Karpas-422 (cell line): ENCODE data around the gene BRAF. TPM values are rescaled to one million over a fixed set of nuclear protein-coding genes. Genes with fewer than 3 reads are reported as not detected.

Source experiments
- small RNA-seq: library from RNA; depleted of rRNA; stranded (forward); fragments of <200 nt; gene quantifications from one replicate; pipeline ENCODE3, GENCODE V24; 2014
- total RNA-seq: library from RNA; depleted of rRNA; stranded (reverse); fragments of >200 nt; shearing (Covaris generic); gene quantifications from 2 replicates; pipeline ENCODE4 v1.2.3, GENCODE V29; 2014; ENCODE audit warnings: low replicate concordance; rRNA removed

Gene BRAF
- total RNA-seq, 1 experiment from 2014 or later: 72.6 TPM

Small RNAs within 50 kb of the gene (small RNA-seq; reads per million reads assigned to genes)
- not detected for gene AC006006.1
- not detected for gene RNU6-85P

Other genes with a start within 250 kb of the BRAF start
- 297 and 328 TPM in 2 replicates for gene NDUFB2, start 228.2 kb downstream of the BRAF start, total RNA-seq
- 25.2 and 26.8 TPM in 2 replicates for gene MRPS33, start 90.0 kb upstream of the BRAF start, total RNA-seq
- not detected in 2 replicates for gene TMEM178B, start 149.1 kb upstream of the BRAF start, total RNA-seq